Measurements from ENCODE around the gene ETFRF1.

Gene ETFRF1

GRCh38 chr12:25236190-25236589 lies 41.2 kb downstream of the ETFRF1 start:
- DNase-seq, result no peak

DNA sequence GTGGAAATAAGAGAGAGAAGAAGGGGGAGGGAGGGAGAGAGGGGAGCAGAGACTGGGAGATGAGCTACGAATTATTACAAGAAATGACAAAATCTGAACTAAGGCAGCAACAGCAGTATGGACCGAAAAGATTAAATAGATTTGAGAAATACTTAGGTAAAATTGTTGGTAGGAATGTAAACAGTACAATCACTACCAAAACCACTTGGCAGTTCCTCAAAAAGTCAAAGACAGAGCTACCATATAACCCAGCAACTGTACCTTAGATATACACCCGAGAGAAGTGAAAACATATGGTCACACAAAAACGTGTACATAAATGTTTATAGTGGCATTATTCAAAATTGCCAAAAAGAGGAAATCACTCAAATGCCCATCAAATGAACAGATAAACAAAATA lies 41.6 kb downstream of the ETFRF1 start:
- no peak for DNase-seq

DNA sequence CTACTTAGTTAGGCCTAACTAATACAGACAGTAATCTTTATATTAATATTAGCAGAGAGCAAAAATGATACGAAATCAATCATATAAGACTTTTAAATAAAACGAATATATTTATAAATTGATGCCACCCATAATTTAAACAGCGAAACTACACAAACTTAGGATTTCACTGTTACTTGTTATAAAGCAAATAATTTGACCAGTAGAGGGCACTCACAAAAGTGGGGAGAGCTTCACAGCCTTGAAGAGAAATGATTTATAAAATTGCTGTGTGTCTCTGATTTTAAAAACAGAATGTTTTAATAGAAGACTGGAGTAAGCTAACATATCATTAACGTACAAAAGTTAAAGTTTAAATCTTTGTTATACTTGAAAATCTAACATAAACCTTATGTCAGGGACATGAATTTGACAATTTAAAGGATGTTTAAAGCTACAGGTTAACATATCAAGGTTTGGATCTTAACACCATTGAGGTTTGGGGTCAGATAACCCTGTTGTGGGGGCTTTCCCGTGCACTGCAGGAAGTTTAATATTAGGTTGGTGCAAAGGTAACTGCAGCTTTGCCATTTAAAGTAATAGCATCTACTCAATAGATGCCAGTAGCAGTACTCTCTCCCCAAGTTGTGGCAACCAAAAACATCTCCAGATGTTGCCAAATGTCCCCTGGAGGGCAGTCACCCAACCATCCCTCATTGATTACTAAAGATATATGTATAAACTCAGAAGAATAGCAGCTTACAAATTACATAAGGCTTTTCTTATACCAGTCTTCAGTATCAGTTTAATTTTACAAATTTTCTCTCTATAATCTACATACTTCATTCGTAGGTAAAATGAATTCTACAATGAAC lies 46.4 kb downstream of the ETFRF1 start:
- DNase-seq, result no peak

DNA sequence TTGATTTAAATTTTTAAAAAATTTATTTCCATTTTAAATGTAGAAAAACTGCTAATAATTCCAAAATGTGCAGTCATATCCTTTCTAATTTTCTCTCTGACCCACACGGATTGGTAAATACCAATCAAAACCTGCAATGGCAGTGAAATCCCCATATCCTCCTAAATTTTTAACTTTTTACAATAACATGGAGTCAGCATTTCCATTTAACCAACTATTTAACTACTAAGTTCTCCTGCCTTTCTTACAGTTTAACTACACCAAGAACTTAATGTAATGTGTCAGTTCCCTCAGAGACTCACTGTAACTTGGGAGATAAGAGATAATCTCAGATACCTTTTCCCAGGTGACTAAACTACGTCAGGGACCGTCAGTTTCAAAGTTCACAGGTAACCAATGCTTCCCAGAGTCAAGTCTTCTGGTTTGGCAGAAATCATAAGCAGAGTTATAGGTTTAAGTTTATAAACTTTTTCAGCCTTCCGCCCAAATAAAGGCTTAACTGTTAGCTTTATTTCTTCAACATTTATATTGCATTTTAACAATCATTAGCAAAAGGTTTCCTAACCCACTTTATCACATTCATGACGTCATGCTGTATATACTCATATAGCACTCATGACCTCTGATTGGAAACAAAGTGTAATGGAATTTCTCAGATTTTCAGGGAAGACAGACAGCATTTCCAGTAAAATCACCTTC lies 48.1 kb downstream of the ETFRF1 start:
- DNase-seq, result no peak

- DNase-seq, result no peak
Observed at GRCh38 chr12:25243680-25243990, 48.6 kb downstream of the ETFRF1 start.

- no peak for DNase-seq
Observed at GRCh38 chr12:25245491-25245890, 50.5 kb downstream of the ETFRF1 start.

GRCh38 chr12:25248137-25248536 lies 53.1 kb downstream of the ETFRF1 start:
- DNase-seq, result no peak

DNA sequence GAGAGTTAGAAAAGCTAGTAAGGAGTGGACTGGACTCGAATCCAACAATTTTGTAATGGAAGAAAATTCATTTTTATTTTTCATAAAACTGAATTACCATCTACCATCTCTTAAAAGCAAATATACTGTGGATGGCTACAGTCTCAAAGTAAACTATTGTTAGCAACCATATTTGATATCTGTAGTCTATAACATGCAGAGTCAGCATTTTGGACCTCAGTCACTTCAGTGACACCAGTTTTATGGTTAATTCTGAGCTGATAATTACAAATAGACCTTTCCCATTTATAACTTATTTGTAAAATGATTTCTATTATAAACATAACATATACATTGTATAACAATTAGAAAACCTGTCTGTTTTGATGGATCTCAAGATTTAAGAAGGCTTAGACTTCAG lies 53.7 kb downstream of the ETFRF1 start:
- no peak for DNase-seq

DNA sequence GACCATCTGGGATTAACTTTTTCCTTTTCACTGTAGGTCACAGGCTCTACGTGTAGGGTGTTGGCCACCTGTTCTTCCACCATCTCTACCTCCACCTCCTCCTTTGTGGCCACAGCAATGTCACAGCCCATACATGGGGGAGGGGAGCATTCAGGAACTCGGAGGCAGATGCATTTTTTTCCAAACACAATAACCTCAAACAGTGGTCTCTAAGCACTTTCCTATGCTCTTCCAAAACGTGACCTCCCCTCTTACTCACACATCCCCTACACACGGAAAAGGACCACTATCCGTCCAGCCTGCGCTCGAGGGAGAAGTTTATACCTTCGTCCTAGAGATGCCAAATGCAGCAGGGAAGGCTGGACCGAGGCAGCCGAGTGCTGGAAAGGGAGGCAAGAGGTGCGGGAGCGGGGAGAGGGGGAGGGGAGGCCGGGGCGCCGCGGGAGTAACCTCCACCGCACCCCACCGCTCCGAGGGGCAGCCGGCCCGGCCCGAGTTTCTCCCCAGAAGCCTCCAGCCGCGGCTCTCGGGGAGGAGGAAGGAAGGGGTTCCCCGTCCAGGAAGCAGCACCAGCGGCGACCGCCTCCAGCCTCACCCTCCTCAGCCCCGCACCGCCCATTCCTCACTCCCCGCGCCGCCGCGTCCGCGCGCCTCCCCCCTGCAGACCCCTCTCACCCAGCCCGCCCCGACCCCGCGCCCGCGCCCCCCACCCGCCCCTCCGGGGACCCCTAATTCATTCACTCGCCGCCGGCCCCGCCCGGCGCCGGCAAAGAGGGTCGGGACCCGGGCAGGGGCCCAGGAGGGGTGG lies 55.1 kb downstream of the ETFRF1 start:
- DNase-seq, result no peak

DNA sequence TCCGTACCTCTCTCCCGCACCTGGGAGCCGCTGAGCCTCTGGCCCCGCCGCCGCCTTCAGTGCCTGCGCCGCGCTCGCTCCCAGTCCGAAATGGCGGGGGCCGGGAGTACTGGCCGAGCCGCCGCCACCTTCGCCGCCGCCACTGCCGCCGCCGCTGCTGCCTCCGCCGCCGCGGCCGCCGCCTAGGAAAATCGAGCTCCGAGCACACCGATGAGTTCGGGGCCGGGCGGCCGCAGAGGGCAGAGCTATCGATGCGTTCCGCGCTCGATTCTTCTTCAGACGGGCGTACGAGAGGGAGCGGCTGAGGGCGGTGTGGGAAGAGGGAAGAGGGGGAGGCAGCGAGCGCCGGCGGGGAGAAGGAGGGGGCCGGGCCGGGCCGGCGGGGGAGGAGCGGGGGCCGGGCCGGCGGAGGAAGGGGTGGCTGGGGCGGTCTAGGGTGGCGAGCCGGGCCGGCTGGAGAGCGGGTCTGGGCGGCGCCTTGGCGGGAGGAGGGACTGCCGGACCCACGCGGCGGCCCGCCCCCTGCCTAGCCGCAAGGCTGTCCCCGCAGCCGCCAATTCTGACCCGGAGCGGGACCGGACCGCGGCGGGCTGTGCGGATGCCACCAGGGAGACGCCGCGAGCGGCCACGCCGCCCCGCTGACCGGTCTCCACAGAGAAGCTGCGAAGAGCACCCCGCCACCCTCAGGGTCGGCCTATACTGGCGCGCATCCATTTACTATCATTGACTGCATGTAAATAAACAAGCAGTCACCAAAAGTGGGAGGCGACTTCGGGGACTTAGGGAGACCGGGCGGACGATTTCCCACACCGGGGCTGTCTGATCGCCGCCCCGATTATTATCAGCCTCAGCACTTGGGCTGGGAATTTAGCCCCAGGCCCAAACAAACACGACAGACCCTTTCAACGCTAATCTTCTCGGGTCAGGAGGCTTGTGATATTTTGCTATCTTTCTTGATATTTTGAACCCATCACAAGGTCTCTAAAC lies 56.0 kb downstream of the ETFRF1 start, which contains the start of gene KRAS:
Gene KRAS, minus strand, starts transcription at position 186 of the 987 bp plus-strand sequence.
- DNase-seq, result peak; percentile 61

GRCh38 chr12:25251769-25252168 lies 56.7 kb downstream of the ETFRF1 start:
- DNase-seq, result no peak

DNA sequence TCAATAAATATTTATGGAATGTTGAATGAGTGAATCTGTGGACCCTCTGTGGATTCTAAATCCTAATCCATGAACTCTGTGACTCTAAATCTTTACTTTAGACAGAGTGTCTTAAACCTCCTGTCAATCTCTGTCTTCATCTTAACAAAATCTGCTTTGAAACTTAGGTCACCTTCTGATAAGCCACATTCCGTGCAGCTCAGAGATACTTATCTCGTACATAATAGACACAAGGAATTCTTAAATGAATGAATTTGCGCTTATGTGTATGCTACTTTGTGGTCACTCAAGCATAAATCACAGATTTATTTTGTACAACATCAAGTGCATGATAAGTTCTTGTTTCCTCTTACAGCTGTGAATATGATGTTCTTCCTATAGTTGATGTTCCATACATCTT lies 57.9 kb downstream of the ETFRF1 start:
- DNase-seq, result no peak

- no peak for DNase-seq
Observed at GRCh38 chr12:25253371-25254068, 58.5 kb downstream of the ETFRF1 start.

GRCh38 chr12:25254271-25254880 lies 59.3 kb downstream of the ETFRF1 start:
- DNase-seq, result no peak
